Large intestine (tissue), 3 donors: ENCODE data around the gene FNDC1. TPM values are rescaled to one million over a fixed set of nuclear protein-coding genes. Genes with fewer than 3 reads are reported as not detected.

Experiments used
- DNase-seq, 2 donors: peaks; one replicate each; pipeline versions ENCODE4 v3.0.0 to v3.0.0-alpha.2; 2013
- H3K27ac ChIP-seq: one replicate; pipeline ENCODE4 v1.5.1; 2013; ENCODE audit warnings: low read length
- H3K27me3 ChIP-seq: 2 replicates; pipeline ENCODE4 v1.6.1; 2013; ENCODE audit warnings: low read length; ENCODE audit not compliant: control insufficient read depth, insufficient read depth
- H3K36me3 ChIP-seq: 2 replicates; pipeline ENCODE4 v1.6.1; 2013; ENCODE audit warnings: low read length; ENCODE audit not compliant: control insufficient read depth, insufficient read depth
- H3K4me1 ChIP-seq: one replicate; pipeline ENCODE4 v1.6.1; 2013; ENCODE audit warnings: low read length; ENCODE audit not compliant: control insufficient read depth, insufficient read depth
- H3K4me3 ChIP-seq: one replicate; pipeline ENCODE4 v1.5.1; 2013; ENCODE audit warnings: low read length
- H3K9me3 ChIP-seq: one replicate; pipeline ENCODE4 v1.6.1; 2013; ENCODE audit warnings: mild to moderate bottlenecking, low read depth, low read length, moderate library complexity; ENCODE audit not compliant: control insufficient read depth
- WGBS: methylation state at CpG from one replicate; pipeline ENCODE4 v1.1.5; 2013; ENCODE audit warnings: low lambda C conversion rate; ENCODE audit not compliant: insufficient coverage; 5-methylcytosine and 5-hydroxymethylcytosine counted together
- polyA plus RNA-seq: library from polyadenylated mRNA; unstranded; fragments of 120-200 nt; gene quantifications from one replicate; pipeline ENCODE4 v1.2.1, GENCODE V29; 2013

Gene FNDC1
- polyA plus RNA-seq, 1 donor: 22.0 TPM

DNA sequence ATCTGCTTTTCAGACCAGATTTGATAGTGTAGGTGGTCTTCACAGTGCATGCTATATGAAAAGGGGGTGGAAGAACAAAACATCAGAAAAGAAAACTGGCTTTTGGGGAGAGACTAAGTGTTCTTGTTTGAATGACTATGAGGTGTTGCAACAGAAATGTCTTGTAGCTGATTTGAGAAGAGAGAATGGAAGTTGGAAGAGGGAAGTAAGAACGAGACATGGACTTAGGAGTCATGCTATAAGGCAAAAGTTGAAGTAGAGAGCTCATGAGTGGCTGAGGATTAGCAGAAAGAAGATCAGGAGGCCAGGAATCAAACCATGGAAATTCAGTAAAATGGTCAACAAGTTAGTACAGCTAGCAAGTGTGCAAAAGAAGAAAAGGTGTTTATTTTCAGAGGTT, 32.1 kb downstream of the FNDC1 start:
- Histone ChIP-seq H3K4me1 (no peaks in the 10 kb centered on the region), H3K9me3 (no peaks in the 10 kb centered on the region), H3K4me3 (no peak overlapping the region), H3K36me3 (no peaks in the 10 kb centered on the region), H3K27me3 (peaks cover 9% of the 10 kb centered on the region), H3K27ac (no peak overlapping the region)
- DNase-seq: no peak
- WGBS: no CpG with 5 or more reads among the region's 1 CpG

DNA sequence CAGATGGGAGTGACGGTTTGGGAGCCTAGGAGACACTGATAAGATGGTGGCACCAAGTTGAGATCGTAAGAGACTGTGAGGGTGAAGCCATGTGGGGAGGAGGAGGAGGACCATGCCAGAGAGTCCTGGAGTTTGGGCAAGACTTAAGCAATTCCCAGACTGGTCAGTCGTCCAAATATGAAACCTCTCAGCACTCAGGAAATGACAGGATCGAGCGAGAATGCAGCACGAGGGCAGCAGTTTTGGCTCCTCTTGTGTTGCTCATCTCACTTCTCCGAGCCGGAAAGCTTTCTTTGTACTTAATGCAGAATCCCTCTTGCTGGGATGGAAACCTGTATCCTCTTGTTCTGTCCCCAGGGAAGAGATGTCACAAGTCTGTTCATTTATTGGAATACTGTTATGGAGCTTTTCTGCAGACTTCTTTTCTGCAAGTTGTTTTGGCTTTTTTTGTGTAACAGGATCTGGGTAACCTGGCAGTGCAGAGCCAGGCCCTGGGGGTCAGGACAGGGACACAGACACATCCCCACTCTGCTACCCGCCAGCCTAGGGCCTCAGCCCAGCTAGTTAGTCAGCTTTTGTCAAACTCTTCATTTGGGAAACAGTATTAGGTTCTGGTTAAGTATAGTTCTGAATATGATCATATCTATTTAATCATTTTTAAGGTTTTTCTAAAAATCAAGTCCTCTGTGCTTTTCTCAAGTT, 34.3 kb downstream of the FNDC1 start:
- no peaks in the 10 kb centered on the region for H3K36me3 ChIP-seq
- no peak for DNase-seq
- no peak overlapping the region for H3K27ac ChIP-seq
- H3K27me3 ChIP-seq: peaks cover 4% of the 10 kb centered on the region
- H3K4me1 ChIP-seq: no peaks in the 10 kb centered on the region
- no peak overlapping the region for H3K4me3 ChIP-seq
- H3K9me3 ChIP-seq: no peaks in the 10 kb centered on the region
- WGBS: 72% methylated on average over 2 of the region's 9 CpGs

DNA sequence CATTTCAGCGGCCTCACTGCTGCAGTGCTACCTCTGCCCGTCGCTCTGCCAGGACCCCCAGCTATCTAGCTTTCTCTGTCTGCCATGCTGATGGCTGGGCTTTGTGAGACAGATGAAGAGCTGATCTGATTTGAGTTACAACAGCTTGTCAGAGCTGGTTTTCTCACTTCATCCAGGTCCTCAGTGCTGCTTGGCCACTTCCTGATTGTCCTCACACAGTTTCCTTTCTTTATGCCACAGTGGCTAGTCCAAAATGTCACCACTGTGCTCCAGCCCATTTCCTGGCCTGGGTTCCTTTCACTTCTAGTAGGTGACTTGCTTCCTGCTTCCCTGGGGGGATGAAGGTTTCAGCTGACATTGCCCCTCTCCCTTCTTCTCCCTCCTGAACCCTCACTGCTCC, 35.4 kb downstream of the FNDC1 start:
- no peaks in the 10 kb centered on the region for H3K27me3 ChIP-seq
- H3K27ac ChIP-seq: no peak overlapping the region
- H3K36me3 ChIP-seq: no peaks in the 10 kb centered on the region
- DNase-seq: no peak
- no peaks in the 10 kb centered on the region for H3K4me1 ChIP-seq
- H3K4me3 ChIP-seq: no peak overlapping the region
- no peaks in the 10 kb centered on the region for H3K9me3 ChIP-seq
- WGBS: no CpG with 5 or more reads among the region's 3 CpGs

DNA sequence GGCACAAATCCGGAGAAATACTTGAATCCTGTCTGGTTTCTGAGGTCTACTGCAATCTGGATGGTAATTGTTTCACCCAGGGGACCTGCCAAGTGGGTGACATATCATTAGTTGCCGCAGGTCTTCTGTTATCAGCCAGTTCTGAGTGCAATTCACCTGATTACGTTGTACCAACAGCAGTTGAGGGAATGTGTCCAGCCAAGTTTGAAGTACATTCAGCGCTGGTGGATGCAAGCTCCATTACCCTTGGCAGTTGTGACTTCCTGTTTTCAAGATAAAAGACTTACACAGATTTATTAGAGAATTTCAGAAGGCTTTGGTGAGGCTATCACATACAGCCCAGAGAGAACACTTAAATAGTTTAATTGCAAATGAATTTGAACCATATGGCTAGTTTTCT, 42.8 kb downstream of the FNDC1 start:
- Histone ChIP-seq H3K4me1 (no peaks in the 10 kb centered on the region), H3K27ac (no peak overlapping the region), H3K36me3 (no peaks in the 10 kb centered on the region), H3K4me3 (no peak overlapping the region), H3K9me3 (no peaks in the 10 kb centered on the region), H3K27me3 (peaks cover 5% of the 10 kb centered on the region)
- no CpG with 5 or more reads among the region's 4 CpGs for WGBS
- no peak for DNase-seq

DNA sequence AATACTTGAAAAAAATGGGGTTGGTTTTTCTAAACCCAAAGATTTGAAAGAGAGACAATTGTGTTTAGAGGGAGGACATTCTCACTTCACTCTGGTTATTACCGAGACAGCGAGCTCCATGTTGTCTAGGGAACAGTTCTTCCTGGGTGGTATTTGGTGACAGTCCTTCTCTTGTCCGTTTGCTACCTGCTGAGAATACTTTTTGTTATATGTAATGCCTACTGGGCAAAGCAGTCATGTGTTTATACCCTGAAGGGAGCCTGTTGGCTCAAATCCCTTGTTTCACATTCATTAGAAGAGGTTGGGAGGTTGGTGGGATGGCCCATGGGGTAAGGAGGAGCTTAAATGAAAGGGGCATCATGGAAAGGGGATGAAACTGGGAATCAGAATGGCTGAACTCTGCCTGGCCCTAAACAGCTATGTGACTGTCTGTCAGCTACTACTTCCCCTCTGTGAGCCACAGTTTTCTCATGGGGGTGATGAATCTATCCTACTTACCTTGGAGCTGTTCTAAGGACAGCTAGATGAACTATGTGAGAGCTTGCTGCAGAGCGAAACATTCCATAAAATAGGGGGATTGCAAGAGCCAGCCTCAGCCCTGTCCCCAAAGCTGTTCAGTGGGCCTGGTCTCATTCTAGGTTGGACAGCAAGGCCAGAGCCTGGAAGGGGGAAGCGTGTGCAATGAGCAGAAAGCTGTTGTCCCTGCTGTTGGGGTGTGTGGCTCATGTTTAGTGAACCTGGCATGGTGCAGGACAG, 43.5 kb downstream of the FNDC1 start:
- no peaks in the 10 kb centered on the region for H3K9me3 ChIP-seq
- no peak for DNase-seq

DNA sequence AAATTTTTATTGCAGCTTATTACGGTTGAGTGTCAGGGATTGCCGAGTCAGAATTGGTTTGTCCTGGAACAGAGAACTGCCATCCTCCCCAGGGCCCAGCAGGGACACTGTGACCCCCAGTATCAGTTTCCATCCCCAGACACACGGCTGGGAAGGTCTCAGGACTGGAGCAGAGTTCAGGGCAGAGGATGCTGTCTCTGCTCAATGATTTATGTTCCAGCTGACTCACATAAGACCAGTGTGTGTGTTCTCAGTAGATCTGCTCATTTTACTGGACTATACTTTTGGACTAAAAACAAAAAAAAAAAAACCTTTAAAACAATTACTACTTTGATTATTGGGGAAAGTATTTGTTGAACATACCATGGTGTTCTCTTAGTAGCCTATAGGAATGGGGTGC, 44.2 kb downstream of the FNDC1 start:
- WGBS: no CpG with 5 or more reads among the region's 3 CpGs
- peaks cover 5% of the 10 kb centered on the region for H3K27me3 ChIP-seq
- H3K4me1 ChIP-seq: no peaks in the 10 kb centered on the region
- no peaks in the 10 kb centered on the region for H3K36me3 ChIP-seq
- no peaks in the 10 kb centered on the region for H3K9me3 ChIP-seq
- H3K4me3 ChIP-seq: no peak overlapping the region
- H3K27ac ChIP-seq: no peak overlapping the region
- DNase-seq: no peak

More for the DNA sequence above, 43.5 kb downstream of the FNDC1 start:
- no CpG with 5 or more reads among the region's 5 CpGs for WGBS
- no peaks in the 10 kb centered on the region for H3K4me1 ChIP-seq
- no peak overlapping the region for H3K27ac ChIP-seq
- no peak overlapping the region for H3K4me3 ChIP-seq
- no peaks in the 10 kb centered on the region for H3K36me3 ChIP-seq
- H3K27me3 ChIP-seq: peaks cover 5% of the 10 kb centered on the region

DNA sequence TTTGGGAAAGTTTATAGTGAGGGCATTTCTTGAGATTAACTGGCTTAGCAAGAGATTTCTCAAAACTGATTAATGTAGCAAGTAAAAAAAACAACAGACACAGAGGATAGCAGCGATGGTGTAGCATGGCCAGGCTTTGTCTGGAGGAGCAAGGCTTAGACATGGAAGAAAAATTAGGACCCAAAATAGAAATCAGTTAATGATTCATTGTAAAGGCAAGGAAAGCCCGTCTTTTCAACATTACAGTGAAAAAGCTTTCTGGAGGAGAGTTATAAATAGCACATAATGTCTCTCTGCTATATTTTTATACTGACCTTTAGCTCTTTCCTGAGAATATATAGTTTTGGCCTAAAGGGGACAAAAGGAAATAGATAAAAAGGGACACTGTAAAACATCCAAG, 45.1 kb downstream of the FNDC1 start:
- no peaks in the 10 kb centered on the region for H3K9me3 ChIP-seq
- H3K27me3 ChIP-seq: peaks cover 5% of the 10 kb centered on the region
- no peaks in the 10 kb centered on the region for H3K36me3 ChIP-seq
- WGBS: 80% methylated on average over 1 of the region's 2 CpGs
- no peak for DNase-seq
- H3K27ac ChIP-seq: no peak overlapping the region
- H3K4me3 ChIP-seq: no peak overlapping the region
- H3K4me1 ChIP-seq: no peaks in the 10 kb centered on the region

DNA sequence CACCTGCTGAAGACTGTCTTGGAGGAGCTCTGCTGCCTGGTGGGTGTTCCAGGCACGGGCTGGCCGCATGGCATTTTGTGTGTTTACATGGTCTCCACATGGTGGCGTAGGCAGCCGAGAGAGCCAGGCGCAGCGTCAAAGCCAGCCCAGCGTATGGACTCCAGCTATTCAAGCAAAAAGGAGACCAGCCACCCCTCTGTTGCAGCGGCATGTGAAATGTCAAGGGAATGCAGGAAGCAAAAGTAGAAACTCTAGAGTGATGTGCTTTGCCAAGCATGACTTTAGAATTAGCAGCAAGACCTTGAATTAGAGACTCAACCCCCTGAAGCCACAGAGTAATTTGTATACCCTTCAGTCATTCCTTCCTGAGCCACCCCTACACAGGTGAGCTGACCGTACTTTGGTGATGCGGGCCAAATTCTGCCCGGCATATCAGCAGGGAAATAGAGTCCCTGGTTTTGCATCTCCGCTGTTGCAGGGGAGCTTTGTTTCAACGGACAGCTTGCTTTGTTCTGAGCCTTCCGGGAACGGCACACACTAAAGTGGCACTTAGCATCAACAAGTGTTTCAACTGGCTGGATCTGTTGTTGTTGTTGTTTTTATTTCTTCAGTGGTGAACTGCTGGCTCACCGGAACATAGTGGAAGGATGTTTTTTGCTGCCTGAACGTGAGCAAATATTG, 48.5 kb downstream of the FNDC1 start:
- DNase-seq: peak; percentile 12 to 18
- no peak overlapping the region for H3K27ac ChIP-seq
- no peak overlapping the region for H3K4me3 ChIP-seq
- H3K9me3 ChIP-seq: no peaks in the 10 kb centered on the region
- H3K27me3 ChIP-seq: peaks cover 2% of the 10 kb centered on the region
- no peaks in the 10 kb centered on the region for H3K4me1 ChIP-seq
- WGBS: 67% methylated on average over 1 of the region's 17 CpGs
- no peaks in the 10 kb centered on the region for H3K36me3 ChIP-seq

DNA sequence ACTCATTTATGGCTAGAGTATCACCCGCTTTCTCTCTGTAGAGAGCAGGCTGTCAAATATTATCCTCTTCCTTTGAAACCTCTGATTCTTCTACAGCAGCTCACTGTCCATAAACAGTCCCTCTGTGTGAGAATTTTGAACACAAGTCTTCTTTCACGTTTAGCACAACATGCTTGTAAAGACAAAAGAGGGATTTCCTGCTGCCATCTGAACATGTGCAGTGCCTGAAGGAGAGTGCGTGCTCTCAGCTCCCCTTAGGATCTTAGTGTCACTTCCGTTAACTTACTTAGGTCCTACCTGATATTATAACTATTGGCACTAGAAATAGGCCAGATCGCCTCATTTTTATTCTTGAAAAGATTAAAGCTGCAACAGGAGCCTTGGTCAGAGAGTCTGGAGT, 50.9 kb downstream of the FNDC1 start:
- Histone ChIP-seq H3K27ac (no peak overlapping the region), H3K9me3 (no peaks in the 10 kb centered on the region), H3K36me3 (no peaks in the 10 kb centered on the region), H3K4me1 (no peaks in the 10 kb centered on the region), H3K4me3 (no peak overlapping the region), H3K27me3 (no peaks in the 10 kb centered on the region)
- no peak for DNase-seq
- no CpG with 5 or more reads among the region's 5 CpGs for WGBS

DNA sequence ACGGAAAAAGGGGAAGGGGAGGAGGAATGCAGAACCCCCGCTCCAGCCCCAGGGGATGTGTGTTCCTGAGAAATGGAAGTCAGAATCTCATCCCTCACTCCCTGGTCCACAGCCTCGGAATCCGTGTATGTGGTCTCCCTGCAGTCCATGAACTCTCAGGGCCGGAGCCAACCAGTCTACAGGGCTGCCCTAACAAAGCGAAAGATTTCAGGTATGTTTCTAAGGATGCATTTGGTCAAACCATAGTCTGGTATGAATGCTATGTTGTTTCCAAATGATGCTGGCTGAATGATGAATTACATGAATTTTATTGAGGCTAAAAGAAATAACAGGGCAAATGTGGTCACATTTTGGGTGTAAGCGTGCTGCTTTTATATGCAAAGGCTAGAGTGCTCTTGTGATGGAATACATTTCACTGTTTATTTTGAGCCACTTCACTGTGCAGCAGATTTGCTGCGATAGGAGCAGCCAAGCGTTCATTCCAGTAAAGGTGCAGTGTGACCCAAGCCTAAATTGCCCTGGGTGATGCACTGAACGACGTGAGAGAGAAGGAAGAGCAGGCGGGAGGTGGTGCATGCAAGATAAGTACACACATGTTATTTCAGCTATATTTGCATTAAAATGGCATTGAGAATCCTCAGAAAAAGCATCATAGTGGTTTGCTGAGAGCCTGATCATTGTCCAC, 52.4 kb downstream of the FNDC1 start:
- no CpG with 5 or more reads among the region's 12 CpGs for WGBS
- Histone ChIP-seq H3K36me3 (no peaks in the 10 kb centered on the region), H3K9me3 (no peaks in the 10 kb centered on the region), H3K4me1 (no peaks in the 10 kb centered on the region), H3K4me3 (no peak overlapping the region), H3K27ac (no peak overlapping the region), H3K27me3 (no peaks in the 10 kb centered on the region)
- DNase-seq: no peak
